IMR-90 (cell line): Measurements from ENCODE around the gene MYCBPAP. TPM values are rescaled to one million over a fixed set of nuclear protein-coding genes. Genes with fewer than 3 reads are reported as not detected.

ENCODE experiments used
- ATAC-seq: fragments of 200-7000 bp; cut with Tn5 transposase; 2 replicates; pipeline ENCODE4 v1.9.1; 2020; ENCODE audit warnings: low read depth, mild to moderate bottlenecking, moderate library complexity
- BruUV-seq: library from RNA; stranded (reverse); fragments of 400-500 nt; replicated peaks from 2 replicates; lab custom pipeline; 2021; lab: Mats Ljungman, UMichigan
- CTCF ChIA-PET: fragments of 300-600 bp; formaldehyde crosslinking; extraction: SDS; loops from one replicate; lab custom pipeline; 2021; ENCODE audit warnings: antibody characterized with exemption; lab: Yijun Ruan, JAX
- POLR2A ChIA-PET: fragments of 300-600 bp; sonication (Branson Sonifier 250); formaldehyde crosslinking; loops from one replicate; lab custom pipeline; 2022; ENCODE audit warnings: antibody characterized with exemption; ENCODE audit not compliant: unreplicated experiment; lab: Charles Lee
- DNase-seq: peaks from one replicate; pipeline ENCODE4 v3.0.0; 2013
- H2AFZ ChIP-seq: replicated peaks from 2 replicates; pipeline ENCODE3; 2013; ENCODE audit warnings: low read length, mild to moderate bottlenecking; ENCODE audit not compliant: poor library complexity
- H2AK5ac ChIP-seq: 2 replicates; pipeline ENCODE4 v1.6.1; 2013; ENCODE audit warnings: low read depth, low read length, inconsistent platforms
- H2AK9ac ChIP-seq: replicated peaks from 2 replicates; pipeline ENCODE3; 2013; ENCODE audit warnings: mild to moderate bottlenecking, low read depth, low read length, moderate library complexity; ENCODE audit not compliant: poor library complexity
- H2BK120ac ChIP-seq: 2 replicates; pipeline ENCODE4 v1.6.1; 2013; ENCODE audit warnings: low read depth, low read length, inconsistent platforms
- H2BK15ac ChIP-seq: 3 replicates; pipeline ENCODE4 v1.6.1; 2013; ENCODE audit warnings: low read depth, low read length, inconsistent platforms
- H2BK20ac ChIP-seq: 2 replicates; pipeline ENCODE4 v1.6.1; 2013; ENCODE audit warnings: low read depth, mild to moderate bottlenecking, inconsistent platforms, low read length, moderate library complexity
- H2BK5ac ChIP-seq: 2 replicates; pipeline ENCODE4 v1.6.1; 2013; ENCODE audit warnings: mild to moderate bottlenecking, low read depth, low read length, inconsistent platforms; ENCODE audit not compliant: poor library complexity, severe bottlenecking
- H3K14ac ChIP-seq: replicated peaks from 2 replicates; pipeline ENCODE4 v1.6.1; 2013; ENCODE audit warnings: low read depth, low read length, inconsistent platforms
- H3K18ac ChIP-seq: 2 replicates; pipeline ENCODE4 v1.6.1; 2013; ENCODE audit warnings: low read depth, low read length, control low read depth
- H3K23ac ChIP-seq: 2 replicates; pipeline ENCODE4 v1.6.1; 2013; ENCODE audit warnings: low read depth, low read length, inconsistent platforms
- H3K27ac ChIP-seq: 2 replicates; pipeline ENCODE4 v1.5.1; 2013; ENCODE audit warnings: mild to moderate bottlenecking, control low read depth, low read length; ENCODE audit not compliant: insufficient read depth
- H3K27me3 ChIP-seq: 2 replicates; pipeline ENCODE4 v1.6.1; 2013; ENCODE audit warnings: low read length; ENCODE audit not compliant: control insufficient read depth, insufficient read depth
- H3K36me3 ChIP-seq: 2 replicates; pipeline ENCODE4 v1.6.1; 2013; ENCODE audit warnings: low read length, mixed read lengths; ENCODE audit not compliant: control insufficient read depth, insufficient read depth
- H3K4ac ChIP-seq: 2 replicates; pipeline ENCODE4 v1.6.1; 2013; ENCODE audit warnings: low read depth, low read length, inconsistent platforms
- H3K4me1 ChIP-seq: 2 replicates; pipeline ENCODE4 v1.6.1; 2013; ENCODE audit warnings: low read length, mixed read lengths; ENCODE audit not compliant: control insufficient read depth, insufficient read depth
- H3K4me2 ChIP-seq: 2 replicates; pipeline ENCODE4 v1.6.1; 2013; ENCODE audit warnings: low read depth, mild to moderate bottlenecking, control low read depth, low read length, moderate library complexity
- H3K4me3 ChIP-seq: 2 replicates; pipeline ENCODE4 v1.5.1; 2013; ENCODE audit warnings: low read depth, mild to moderate bottlenecking, control low read depth, low read length, moderate library complexity; ENCODE audit not compliant: insufficient read depth
- H3K56ac ChIP-seq: 2 replicates; pipeline ENCODE4 v1.6.1; 2013; ENCODE audit warnings: low read length, inconsistent platforms; ENCODE audit not compliant: insufficient read depth; ENCODE audit errors: extremely low read depth
- H3K79me1 ChIP-seq, 2 experiments: 2 replicates each; pipeline ENCODE4 v1.6.1; 2013; ENCODE audit warnings: low read length in 2 of 2, inconsistent platforms in 1 of 2, low read depth in 1 of 2
- H3K9ac ChIP-seq: 2 replicates; pipeline ENCODE4 v1.6.1; 2013; ENCODE audit warnings: low read depth, low read length, control low read depth
- H3K9me1 ChIP-seq: 2 replicates; pipeline ENCODE4 v1.6.1; 2013; ENCODE audit warnings: low read length, inconsistent platforms; ENCODE audit not compliant: insufficient read depth
- H3K9me3 ChIP-seq: 2 replicates; pipeline ENCODE4 v1.6.1; 2013; ENCODE audit warnings: low read length; ENCODE audit not compliant: control insufficient read depth, insufficient read depth
- H4K20me1 ChIP-seq: 2 replicates; pipeline ENCODE4 v1.6.1; 2013; ENCODE audit warnings: low read length, inconsistent platforms; ENCODE audit not compliant: insufficient read depth
- H4K5ac ChIP-seq: 2 replicates; pipeline ENCODE4 v1.6.1; 2013; ENCODE audit warnings: mild to moderate bottlenecking, low read depth, low read length, control low read depth
- H4K8ac ChIP-seq, 2 experiments: 2 replicates each; pipeline ENCODE4 v1.6.1; 2013; ENCODE audit warnings: low read depth in 2 of 2, low read length in 2 of 2, control low read depth in 1 of 2, inconsistent platforms in 1 of 2
- H4K91ac ChIP-seq: 2 replicates; pipeline ENCODE4 v1.6.1; 2013; ENCODE audit warnings: low read depth, low read length, inconsistent platforms; ENCODE audit not compliant: insufficient read depth
- BHLHE40 ChIP-seq: fragments of 150-350 bp; IDR thresholded peaks from 2 replicates; pipeline ENCODE4 v1.6.1; 2016; ENCODE audit warnings: mild to moderate bottlenecking, low read depth, low read length
- CEBPB ChIP-seq: IDR thresholded peaks from 2 replicates; pipeline ENCODE4 v1.6.1; 2012; ENCODE audit warnings: low read depth, low read length, improper control_type of control experiment
- CHD1 ChIP-seq: IDR thresholded peaks from 2 replicates; pipeline ENCODE4 v1.6.1; 2012; ENCODE audit warnings: low read depth, low read length, improper control_type of control experiment
- ELK1 ChIP-seq: fragments of 150-350 bp; IDR thresholded peaks from 2 replicates; pipeline ENCODE4 v1.6.1; 2016; ENCODE audit warnings: low read depth, mild to moderate bottlenecking, low read length, moderate library complexity, borderline replicate concordance
- FOS ChIP-seq: fragments of 150-350 bp; IDR thresholded peaks from 2 replicates; pipeline ENCODE4 v1.6.1; 2016; ENCODE audit warnings: low read depth, low read length
- MAFK ChIP-seq: IDR thresholded peaks from 2 replicates; pipeline ENCODE4 v1.6.1; 2012; ENCODE audit warnings: low read depth, low read length, improper control_type of control experiment
- MAZ ChIP-seq: IDR thresholded peaks from 2 replicates; pipeline ENCODE4 v1.6.1; 2012; ENCODE audit warnings: low read depth, mild to moderate bottlenecking, low read length, improper control_type of control experiment, moderate library complexity, borderline replicate concordance
- MXI1 ChIP-seq: IDR thresholded peaks from 2 replicates; pipeline ENCODE4 v1.6.1; 2012; ENCODE audit warnings: low read depth, mild to moderate bottlenecking, low read length, moderate library complexity, borderline replicate concordance
- NFE2L2 ChIP-seq: fragments of 150-350 bp; IDR thresholded peaks from 2 replicates; pipeline ENCODE4 v1.6.1; 2016; ENCODE audit warnings: low read depth, mild to moderate bottlenecking, low read length
- POLR2A ChIP-seq: IDR thresholded peaks from 2 replicates; pipeline ENCODE4 v1.6.1; 2012; ENCODE audit warnings: mild to moderate bottlenecking, low read depth, low read length
- RAD21 ChIP-seq: IDR thresholded peaks from 2 replicates; pipeline ENCODE4 v1.6.1; 2012; ENCODE audit warnings: low read length, improper control_type of control experiment
- RCOR1 ChIP-seq: IDR thresholded peaks from 2 replicates; pipeline ENCODE4 v1.6.1; 2012; ENCODE audit warnings: mild to moderate bottlenecking, low read length, improper control_type of control experiment; ENCODE audit not compliant: insufficient replicate concordance
- SMC3 ChIP-seq: fragments of 150-350 bp; IDR thresholded peaks from 2 replicates; pipeline ENCODE4 v1.6.1; 2016; ENCODE audit warnings: low read depth, mild to moderate bottlenecking, antibody characterized with exemption, low read length, moderate library complexity
- USF2 ChIP-seq: fragments of 150-350 bp; IDR thresholded peaks from 2 replicates; pipeline ENCODE4 v1.6.1; 2017; ENCODE audit warnings: mild to moderate bottlenecking, antibody characterized with exemption, low read length, low read depth
- WGBS, 2 experiments: methylation state at CpG; one replicate each; pipeline versions ENCODE4 v1.1.5 to v1.1.7; 2013; ENCODE audit warnings: missing lambda C conversion rate in 2 of 2; ENCODE audit not compliant: insufficient read length in 1 of 2; ENCODE audit errors: extremely low coverage in 2 of 2; 5-methylcytosine and 5-hydroxymethylcytosine counted together
- dilution Hi-C: fragments of 300-500 bp; cut with HindIII; formaldehyde crosslinking; loops from one replicate; pipeline ENCODE4 v1.14.3; 2018; ENCODE audit warnings: low sequenced_read_pairs; ENCODE audit not compliant: unreplicated experiment
- in situ Hi-C: fragments of 300-500 bp; cut with MboI; formaldehyde crosslinking; loops from 3 replicates; pipeline ENCODE4 v1.14.3; 2019; ENCODE audit warnings: low sequenced_read_pairs, inconsistent platforms, mixed read lengths
- intact Hi-C: fragments of 100-400 bp; cut with micrococcal nuclease; formaldehyde crosslinking; loops from 2 replicates; pipeline ENCODE4 v1.10.0; 2022
- polyA plus RNA-seq, 3 experiments: library from polyadenylated mRNA; depleted of rRNA; stranded (reverse); fragments of >200 nt; gene quantifications; 2 replicates each; pipeline ENCODE4 v1.2.3, GENCODE V29; 2012; ENCODE audit warnings: low replicate concordance in 1 of 3
- total RNA-seq: library from RNA; depleted of rRNA; stranded (reverse); fragments of >200 nt; gene quantifications from 2 replicates; pipeline ENCODE4 v1.2.3, GENCODE V29; 2012

MYCBPAP gene
- total and polyA plus RNA-seq, 2 of the 4 experiments (the other 2 are of a cell fraction), result 0.17 to 0.18 TPM

GRCh38 chr17:50561746-50562141, 53.5 kb downstream of the MYCBPAP start:
- no peaks in the 10 kb centered on the region for H3K79me1 ChIP-seq
- no peak for ATAC-seq
- ChIA-PET POLR2A (no interaction called here), CTCF (interaction anchor here (1.2 kb wide), 1 partner anchor 11 kb away, joined by 5 read pairs; no protein-coding TSS in a partner anchor)
- H3K9ac ChIP-seq, result no peak overlapping the region
- no peak overlapping the region for H2BK20ac ChIP-seq
- intact Hi-C loops (no loop called here), dilution Hi-C loops (no loop called here), in situ Hi-C loops (no loop called here)
- no peaks in the 10 kb centered on the region for H3K36me3 ChIP-seq
- peaks cover 9% of the 10 kb centered on the region; the same call in 1 of the 2 replicates for H3K4me1 ChIP-seq
- no peak overlapping the region for H3K4me2 ChIP-seq
- no peak overlapping the region for H2AK5ac ChIP-seq
- no peak overlapping the region for H3K27ac ChIP-seq
- H2AK9ac ChIP-seq, result no peak overlapping the region
- no peak overlapping the region for H4K91ac ChIP-seq
- no CpG with 5 or more reads among the region's 27 CpGs for WGBS, 2 experiments
- BruUV-seq, result no TSS peak
- H3K4ac ChIP-seq, result no peak overlapping the region
- H4K5ac ChIP-seq, result no peak overlapping the region
- H3K56ac ChIP-seq, result no peak overlapping the region
- H4K20me1 ChIP-seq, result peaks cover 3% of the 10 kb centered on the region; the same call in 1 of the 2 replicates
- H3K18ac ChIP-seq, result no peak overlapping the region
- TF ChIP-seq ELK1 (no peak), MAFK (no peak), MXI1 (no peak), USF2 (no peak), CHD1 (no peak), POLR2A (no peak), CEBPB (no peak), SMC3 (no peak), RCOR1 (no peak), NFE2L2 (no peak), RAD21 (no peak), FOS (no peak), MAZ (no peak), BHLHE40 (no peak)
- no peak overlapping the region for H4K8ac ChIP-seq
- no peak for DNase-seq
- H2AFZ ChIP-seq, result no peak overlapping the region
- no peak overlapping the region for H3K14ac ChIP-seq
- H3K4me3 ChIP-seq, result no peak overlapping the region
- H2BK15ac ChIP-seq, result no peak overlapping the region
- no peaks in the 10 kb centered on the region for H3K9me3 ChIP-seq
- 0 out of 2 replicates have a peak, but pooled peaks cover 5% of the 10 kb centered on the region for H3K9me1 ChIP-seq
- H2BK120ac ChIP-seq, result no peak overlapping the region
- no peak overlapping the region for H2BK5ac ChIP-seq
- H3K27me3 ChIP-seq, result peaks cover 78% of the 10 kb centered on the region
- no peak overlapping the region for H3K23ac ChIP-seq
